Measurements from ENCODE around the gene CARM1. TPM values are rescaled to one million over a fixed set of nuclear protein-coding genes. Genes with fewer than 3 reads are reported as not detected.
A peak's percentile ranks its signal among the peaks of the same experiment; 100 is the strongest.

Gene CARM1
- total and polyA plus RNA-seq, 2 of the 13 experiments (the other 11 are each of a cell fraction or from before 2014, with no cell fraction given) = 27.6 to 55.8 TPM

GRCh38 chr19:10864538-10864899 is 6.8 kb upstream of the CARM1 start:
- H3K27me3 ChIP-seq (ENCODE audit: control insufficient read depth in 1 of 2, insufficient read depth in 2 of 2, low read length in 2 of 2) = no peaks in the 10 kb centered on the region
- ChIA-PET POLR2A (interaction anchor here (0.8 to 6.1 kb wide), 5 partner anchors 10 to 146 kb away, joined by 3 to 41 read pairs (median 9); partner anchors contain the start of genes DNM2 and TMED1), CTCF (ENCODE audit: low intra/inter-chr PET ratio, low total read pairs) (interaction anchor here (0.6 to 1.2 kb wide), 2 partner anchors 28 to 147 kb away, joined by 3 to 4 read pairs; partner anchors contain the start of genes DNM2 and TMED1)
- ATAC-seq (peak; percentile 86), DNase-seq (ENCODE audit: low spot score) (peak; percentile 68), FAIRE-seq (peak; percentile 70)
- no peaks in the 10 kb centered on the region for H4K20me1 ChIP-seq (ENCODE audit: insufficient read depth, low read length)
- intact Hi-C loops (cut with micrococcal nuclease; ENCODE audit: unreplicated experiment) = loop anchor here (1.0 kb wide), 1 partner anchor 147 kb away; no protein-coding TSS in a partner anchor
- WGBS (ENCODE audit: low lambda C conversion rate) = 2% methylated on average over 6 of the region's 6 CpGs
- H3K4me3 ChIP-seq (replicated peaks in 1 of 3; ENCODE audit: insufficient read depth in 1 of 3, low read depth in 2 of 3, low read length in 3 of 3) = peak overlapping the region in 2 of 3 experiments; percentile 51 to 63; a peak in 5 of 6 replicates
- no peaks in the 10 kb centered on the region for H3K9me3 ChIP-seq (ENCODE audit: low read length)
- H3K4me2 ChIP-seq (ENCODE audit: low read depth, low read length) = peak overlapping the region; percentile 91
- H3K9ac ChIP-seq (ENCODE audit: insufficient read depth, low read depth, low read length) = peak overlapping the region; percentile 36
- no peaks in the 10 kb centered on the region for H3K36me3 ChIP-seq (replicated peaks in 1 of 2; ENCODE audit: control insufficient read depth in 1 of 2, insufficient read depth in 2 of 2, low read length in 2 of 2)
- peaks cover 50% of the 10 kb centered on the region for H3K4me1 ChIP-seq (ENCODE audit: insufficient read depth, low read length)
- BruUV-seq (replicated peaks) = no TSS peak
- no peaks in the 10 kb centered on the region for H3K79me2 ChIP-seq (ENCODE audit: insufficient read depth, low read length)
- peak overlapping the region; percentile 90 for H2AFZ ChIP-seq (ENCODE audit: low read length)
- in situ Hi-C loops (cut with HindIII; ENCODE audit: extremely low pct_ligation_motif_present, low pct_unique_long_range_greater_than_20kb) = no loop called here
- H3K27ac ChIP-seq (ENCODE audit: extremely low read length, insufficient read depth, low read length) = no peak overlapping the region
- TF ChIP-seq HMGXB4 (CRISPR knock-in tag; IDR thresholded peaks at IDR 0.05; ENCODE audit: borderline replicate concordance in 1 of 2, low read depth in 1 of 2) = peak in 1 of 2 experiments; percentile 79; a peak in 3 of 4 replicates
- peak; percentile 59 for TF ChIP-seq SMC3 (IDR thresholded peaks at IDR 0.05; ENCODE audit: low read length)
- TF ChIP-seq ZBTB25 (CRISPR knock-in tag; IDR thresholded peaks at IDR 0.05) = no peak
- TF ChIP-seq PATZ1 (CRISPR knock-in tag; IDR thresholded peaks at IDR 0.05) = peak; percentile 31; the same call in 1 of the 2 replicates
- TF ChIP-seq MYPOP (CRISPR knock-in tag; IDR thresholded peaks at IDR 0.05) = no peak
- no peak for TF ChIP-seq HIC2 (CRISPR knock-in tag; IDR thresholded peaks at IDR 0.05; ENCODE audit: low read depth)
- no peak for TF ChIP-seq ZBTB44 (CRISPR knock-in tag; IDR thresholded peaks at IDR 0.05)
- TF ChIP-seq ETV6 (CRISPR knock-in tag; conservative IDR thresholded peaks at IDR 0.05) = no peak
- TF ChIP-seq ZNF124 (CRISPR knock-in tag; IDR thresholded peaks at IDR 0.05) = 0 out of 2 replicates have a peak, but pooled peaks have one; percentile 37
- 0 out of 2 replicates have a peak, but pooled peaks have one; percentile 48 for TF ChIP-seq NKX3-1 (CRISPR knock-in tag; IDR thresholded peaks at IDR 0.05)
- TF ChIP-seq TBX3 (IDR thresholded peaks at IDR 0.05; ENCODE audit: borderline replicate concordance) = no peak
- TF ChIP-seq KDM2A (CRISPR knock-in tag; IDR thresholded peaks at IDR 0.05; ENCODE audit: borderline replicate concordance, low read depth) = peak; percentile 44; the same call in 1 of the 2 replicates
